ENCODE data around the gene EVC2. TPM values are rescaled to one million over a fixed set of nuclear protein-coding genes. Genes with fewer than 3 reads are reported as not detected.

EVC2 gene
- total RNA-seq, 2 donors from 2014 or later = 9.7 to 11.7 TPM

DNA sequence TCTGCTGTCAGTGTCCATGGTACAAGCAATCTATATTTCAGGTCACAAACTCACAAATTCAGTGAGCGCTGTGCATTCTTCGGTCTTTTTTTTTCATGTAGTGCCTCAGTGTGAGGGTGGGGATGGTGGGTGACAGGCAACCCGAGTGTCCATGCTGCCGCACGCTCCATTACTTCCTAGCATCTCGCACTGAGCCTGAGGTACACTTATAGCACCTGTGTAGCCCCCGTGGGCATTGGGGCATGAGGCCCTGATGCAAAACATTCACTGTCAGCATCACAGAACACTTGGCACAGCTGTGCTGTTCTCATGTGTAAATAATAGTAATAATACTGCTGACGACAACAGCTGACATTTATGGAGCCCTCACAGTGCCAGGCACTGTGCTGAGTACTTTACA lies 31.6 kb downstream of the EVC2 start:
- H3K27ac Mint-ChIP-seq = no peak overlapping the region
- peaks cover 6% of the 10 kb centered on the region for H3K4me1 Mint-ChIP-seq
- H3K9me3 Mint-ChIP-seq = no peaks in the 10 kb centered on the region
- Histone ChIP-seq H3K9ac (ENCODE audit: extremely low read depth, low read length, poor library complexity, severe bottlenecking) (no peak overlapping the region), H3K9me3 (ENCODE audit: control insufficient read depth, low read length) (no peaks in the 10 kb centered on the region), H3K4me1 (ENCODE audit: control insufficient read depth, insufficient read depth, low read length) (no peaks in the 10 kb centered on the region), H3K27ac (ENCODE audit: low read depth, low read length) (no peak overlapping the region), H3K4me3 (ENCODE audit: low read length) (no peak overlapping the region), H3K36me3 (ENCODE audit: control insufficient read depth, insufficient read depth, low read length) (no peaks in the 10 kb centered on the region), H3K27me3 (ENCODE audit: control insufficient read depth, insufficient read depth, low read length, poor library complexity, severe bottlenecking) (no peaks in the 10 kb centered on the region)
- H3K4me3 Mint-ChIP-seq = no peak overlapping the region
- no peak for DNase-seq
- peaks cover 27% of the 10 kb centered on the region for H3K36me3 Mint-ChIP-seq (ENCODE audit: low read depth)
- no peaks in the 10 kb centered on the region for H3K27me3 Mint-ChIP-seq (ENCODE audit: insufficient read depth)
- TF ChIP-seq CTCF (conservative IDR thresholded peaks at IDR 0.05) = no peak
- 82 to 95% methylated on average over 2 to 8 of the region's 8 CpGs for WGBS, 2 experiments (ENCODE audit: insufficient coverage in 1 of 2, insufficient read length in 1 of 2)

- WGBS, 2 experiments (ENCODE audit: insufficient coverage in 1 of 2, insufficient read length in 1 of 2) = 75 to 100% methylated on average over 1 of the region's 1 CpG
- H3K4me3 ChIP-seq (ENCODE audit: low read length) = no peak overlapping the region
- no peak overlapping the region for H3K27ac Mint-ChIP-seq
- H3K27me3 ChIP-seq (ENCODE audit: control insufficient read depth, insufficient read depth, low read length, poor library complexity, severe bottlenecking) = no peaks in the 10 kb centered on the region
- no peaks in the 10 kb centered on the region for H3K36me3 ChIP-seq (ENCODE audit: control insufficient read depth, insufficient read depth, low read length)
- H3K27ac ChIP-seq (ENCODE audit: low read depth, low read length) = no peak overlapping the region
- no peaks in the 10 kb centered on the region for H3K4me1 ChIP-seq (ENCODE audit: control insufficient read depth, insufficient read depth, low read length)
- no peak for DNase-seq
- H3K27me3 Mint-ChIP-seq (ENCODE audit: insufficient read depth) = no peaks in the 10 kb centered on the region
- H3K9ac ChIP-seq (ENCODE audit: extremely low read depth, low read length, poor library complexity, severe bottlenecking) = no peak overlapping the region
- no peak overlapping the region for H3K4me3 Mint-ChIP-seq
- peaks cover 22% of the 10 kb centered on the region for H3K9me3 Mint-ChIP-seq
- peaks cover 61% of the 10 kb centered on the region for H3K36me3 Mint-ChIP-seq (ENCODE audit: low read depth)
- no peak for TF ChIP-seq CTCF (conservative IDR thresholded peaks at IDR 0.05)
- H3K4me1 Mint-ChIP-seq = no peaks in the 10 kb centered on the region
- H3K9me3 ChIP-seq (ENCODE audit: control insufficient read depth, low read length) = peaks cover 21% of the 10 kb centered on the region
These were observed 41.6 kb downstream of the EVC2 start for GRCh38 chr4:5666741-5667140.

DNA sequence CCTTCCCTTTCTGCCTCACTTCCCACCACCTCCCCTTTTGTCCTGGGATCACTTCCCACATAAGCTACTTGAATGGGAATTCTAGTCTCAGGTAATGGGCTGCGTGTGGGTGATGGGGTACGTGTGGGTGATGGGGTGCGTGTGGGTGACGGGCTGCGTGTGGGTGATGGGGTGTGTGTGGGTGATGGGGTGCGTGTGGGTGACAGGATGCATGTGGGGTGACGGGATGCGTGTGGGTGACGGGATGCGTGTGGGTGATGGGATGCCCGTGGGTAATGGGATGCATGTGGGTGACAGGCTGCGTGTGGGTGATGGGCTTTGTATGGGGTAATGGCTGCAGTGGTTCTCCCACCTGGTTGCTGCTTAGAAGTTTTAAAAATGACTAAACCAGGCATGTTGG lies 43.6 kb downstream of the EVC2 start:
- no peaks in the 10 kb centered on the region for H3K4me1 Mint-ChIP-seq
- H3K27me3 ChIP-seq (ENCODE audit: control insufficient read depth, insufficient read depth, low read length, poor library complexity, severe bottlenecking) = no peaks in the 10 kb centered on the region
- peaks cover 24% of the 10 kb centered on the region for H3K9me3 Mint-ChIP-seq
- no peaks in the 10 kb centered on the region for H3K36me3 ChIP-seq (ENCODE audit: control insufficient read depth, insufficient read depth, low read length)
- TF ChIP-seq CTCF (conservative IDR thresholded peaks at IDR 0.05) = no peak
- H3K9ac ChIP-seq (ENCODE audit: extremely low read depth, low read length, poor library complexity, severe bottlenecking) = no peak overlapping the region
- peaks cover 74% of the 10 kb centered on the region for H3K36me3 Mint-ChIP-seq (ENCODE audit: low read depth)
- peaks cover 21% of the 10 kb centered on the region for H3K9me3 ChIP-seq (ENCODE audit: control insufficient read depth, low read length)
- H3K27me3 Mint-ChIP-seq (ENCODE audit: insufficient read depth) = no peaks in the 10 kb centered on the region
- no peak overlapping the region for H3K27ac ChIP-seq (ENCODE audit: low read depth, low read length)
- DNase-seq = no peak
- H3K4me3 Mint-ChIP-seq = no peak overlapping the region
- no peaks in the 10 kb centered on the region for H3K4me1 ChIP-seq (ENCODE audit: control insufficient read depth, insufficient read depth, low read length)
- no peak overlapping the region for H3K4me3 ChIP-seq (ENCODE audit: low read length)
- WGBS, 2 experiments (ENCODE audit: insufficient coverage in 1 of 2, insufficient read length in 1 of 2) = 90 to 92% methylated on average over 2 to 12 of the region's 12 CpGs
- H3K27ac Mint-ChIP-seq = no peak overlapping the region
